GM19043 (cell line): ENCODE results near the gene AGMAT.
"Not testable (repeated sequence)": the region's sequence is repeated elsewhere in the genome, so short reads cannot be mapped to it uniquely, and the experiment has no call there.

Source experiments
- ATAC-seq: cut with Tn5 transposase; IDR thresholded peaks from one replicate; pipeline ENCODE4 v1.9.1; 2021; ENCODE audit warnings: low read depth; ENCODE audit not compliant: unreplicated experiment

Gene AGMAT

GRCh38 chr1:15616373-15617172 is 31.7 kb upstream of the AGMAT start:
- peak; percentile 12 for ATAC-seq

- ATAC-seq: no peak
Measured at GRCh38 chr1:15610167-15610566, 25.3 kb upstream of the AGMAT start.

GRCh38 chr1:15609631-15610030 is 24.8 kb upstream of the AGMAT start:
- no peak for ATAC-seq

- no peak for ATAC-seq
Measured at GRCh38 chr1:15605398-15606383, 20.8 kb upstream of the AGMAT start.

GRCh38 chr1:15604400-15604799 is 19.5 kb upstream of the AGMAT start:
- not testable (repeated sequence) for ATAC-seq

- ATAC-seq: not testable (repeated sequence)
Measured at GRCh38 chr1:15603966-15604282, 19.1 kb upstream of the AGMAT start.

GRCh38 chr1:15603050-15603965 is 18.5 kb upstream of the AGMAT start:
- ATAC-seq: peak; percentile 97

GRCh38 chr1:15598436-15598835 is 13.6 kb upstream of the AGMAT start:
- no peak for ATAC-seq

- no peak for ATAC-seq
Measured at GRCh38 chr1:15595809-15596617, 11.2 kb upstream of the AGMAT start.

- ATAC-seq: no peak
Measured at GRCh38 chr1:15592285-15592684, 7.4 kb upstream of the AGMAT start.

- no peak for ATAC-seq
Measured at GRCh38 chr1:15583016-15583706, 1.7 kb downstream of the AGMAT start.

- no peak for ATAC-seq
Measured at GRCh38 chr1:15579683-15580047, 5.2 kb downstream of the AGMAT start.

- ATAC-seq: no peak
Measured at GRCh38 chr1:15578921-15579682, 5.7 kb downstream of the AGMAT start.

- ATAC-seq: no peak
Measured at GRCh38 chr1:15577691-15578090, 7.2 kb downstream of the AGMAT start.

- ATAC-seq: no peak
Measured at GRCh38 chr1:15575549-15576150, 9.2 kb downstream of the AGMAT start.

GRCh38 chr1:15574741-15575140 is 10.1 kb downstream of the AGMAT start:
- ATAC-seq: no peak

GRCh38 chr1:15573477-15573876 is 11.4 kb downstream of the AGMAT start:
- no peak for ATAC-seq

GRCh38 chr1:15571266-15571665 is 13.6 kb downstream of the AGMAT start:
- ATAC-seq: no peak
